ENCODE measurements around the gene VTI1B. TPM values are rescaled to one million over a fixed set of nuclear protein-coding genes. Genes with fewer than 3 reads are reported as not detected.

Gene VTI1B
- total RNA-seq, 1 donor from 2014 or later = 108 TPM

DNA sequence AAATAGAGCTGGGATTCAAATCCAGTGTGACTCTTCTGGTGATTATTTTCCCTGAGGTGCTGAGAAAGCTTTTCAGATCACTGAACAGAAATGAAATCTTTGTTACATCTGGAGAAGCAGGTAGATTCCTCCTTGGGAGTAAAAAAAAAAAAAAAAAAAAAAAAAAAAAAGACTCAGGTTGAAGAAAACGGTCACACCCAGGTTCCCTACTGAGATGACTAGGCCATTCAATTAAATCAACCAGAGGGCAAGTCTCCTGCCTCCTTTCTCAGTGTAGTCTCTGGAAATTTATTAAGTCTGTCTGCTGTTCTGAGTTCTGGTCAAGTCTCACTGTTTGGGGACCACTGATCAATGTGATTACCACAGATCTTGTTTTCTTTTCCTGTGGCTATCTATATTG, 30.7 kb downstream of the VTI1B start:
- H3K9me3 Mint-ChIP-seq (ENCODE audit: low read depth) = no peaks in the 10 kb centered on the region
- no peak overlapping the region for H3K4me3 Mint-ChIP-seq (ENCODE audit: unreplicated experiment)
- DNase-seq (ENCODE audit: low spot score) = no peak
- H3K4me1 Mint-ChIP-seq (ENCODE audit: low read depth) = peaks cover 9% of the 10 kb centered on the region
- H3K36me3 Mint-ChIP-seq (ENCODE audit: low read depth) = peaks cover 17% of the 10 kb centered on the region
- TF ChIP-seq, protein P1, sequence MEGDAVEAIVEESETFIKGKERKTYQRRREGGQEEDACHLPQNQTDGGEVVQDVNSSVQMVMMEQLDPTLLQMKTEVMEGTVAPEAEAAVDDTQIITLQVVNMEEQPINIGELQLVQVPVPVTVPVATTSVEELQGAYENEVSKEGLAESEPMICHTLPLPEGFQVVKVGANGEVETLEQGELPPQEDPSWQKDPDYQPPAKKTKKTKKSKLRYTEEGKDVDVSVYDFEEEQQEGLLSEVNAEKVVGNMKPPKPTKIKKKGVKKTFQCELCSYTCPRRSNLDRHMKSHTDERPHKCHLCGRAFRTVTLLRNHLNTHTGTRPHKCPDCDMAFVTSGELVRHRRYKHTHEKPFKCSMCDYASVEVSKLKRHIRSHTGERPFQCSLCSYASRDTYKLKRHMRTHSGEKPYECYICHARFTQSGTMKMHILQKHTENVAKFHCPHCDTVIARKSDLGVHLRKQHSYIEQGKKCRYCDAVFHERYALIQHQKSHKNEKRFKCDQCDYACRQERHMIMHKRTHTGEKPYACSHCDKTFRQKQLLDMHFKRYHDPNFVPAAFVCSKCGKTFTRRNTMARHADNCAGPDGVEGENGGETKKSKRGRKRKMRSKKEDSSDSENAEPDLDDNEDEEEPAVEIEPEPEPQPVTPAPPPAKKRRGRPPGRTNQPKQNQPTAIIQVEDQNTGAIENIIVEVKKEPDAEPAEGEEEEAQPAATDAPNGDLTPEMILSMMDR (IDR thresholded peaks at IDR 0.05) = no peak
- no peaks in the 10 kb centered on the region for H3K27me3 Mint-ChIP-seq (ENCODE audit: low read depth)
- H3K27ac Mint-ChIP-seq (ENCODE audit: unreplicated experiment) = no peak overlapping the region

DNA sequence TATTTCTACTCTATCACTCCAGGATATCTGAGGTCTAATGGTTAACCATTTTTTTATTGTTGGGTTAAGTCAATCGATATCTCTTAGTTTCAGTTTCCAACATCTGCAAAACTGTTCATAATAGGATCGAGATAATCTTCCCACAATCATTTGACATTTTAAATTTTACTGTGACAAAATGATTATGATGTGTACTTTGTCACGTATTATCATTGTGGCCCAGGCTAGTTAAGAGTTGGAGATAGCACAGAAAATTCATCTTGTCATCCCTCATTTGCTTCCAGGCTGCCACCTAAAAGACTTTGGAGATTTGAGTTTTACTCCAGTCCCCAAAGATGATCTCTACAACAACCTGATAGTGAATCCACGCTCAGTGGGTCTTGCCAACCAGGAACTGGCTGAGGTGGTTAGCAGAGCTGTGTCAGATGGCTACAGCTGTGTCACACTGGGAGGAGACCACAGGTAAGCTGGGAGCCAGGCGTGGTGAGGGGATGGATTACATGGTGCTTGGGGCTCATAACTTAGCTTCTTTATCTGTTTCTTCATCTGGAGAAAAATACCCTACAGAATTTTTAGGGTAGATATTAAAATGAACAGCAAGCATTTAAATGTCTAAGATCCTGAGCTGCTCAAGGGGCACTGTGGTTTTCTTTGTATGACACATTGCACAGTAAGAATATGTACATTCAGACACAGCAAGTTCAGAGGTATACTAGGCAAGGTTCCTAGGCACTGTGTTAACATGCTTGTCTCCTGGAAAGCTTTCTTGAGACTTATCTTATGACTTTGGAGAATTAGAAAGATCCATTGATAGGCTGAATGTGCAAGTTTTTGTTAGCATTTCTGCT, 32.3 kb downstream of the VTI1B start:
- Mint-ChIP-seq H3K36me3 (ENCODE audit: low read depth) (peaks cover 14% of the 10 kb centered on the region), H3K4me3 (ENCODE audit: unreplicated experiment) (no peak overlapping the region), H3K4me1 (ENCODE audit: low read depth) (peaks cover 9% of the 10 kb centered on the region), H3K27me3 (ENCODE audit: low read depth) (no peaks in the 10 kb centered on the region), H3K9me3 (ENCODE audit: low read depth) (no peaks in the 10 kb centered on the region), H3K27ac (ENCODE audit: unreplicated experiment) (no peak overlapping the region)
- TF ChIP-seq, protein P1 (IDR thresholded peaks at IDR 0.05) = no peak
- no peak for DNase-seq (ENCODE audit: low spot score)

DNA sequence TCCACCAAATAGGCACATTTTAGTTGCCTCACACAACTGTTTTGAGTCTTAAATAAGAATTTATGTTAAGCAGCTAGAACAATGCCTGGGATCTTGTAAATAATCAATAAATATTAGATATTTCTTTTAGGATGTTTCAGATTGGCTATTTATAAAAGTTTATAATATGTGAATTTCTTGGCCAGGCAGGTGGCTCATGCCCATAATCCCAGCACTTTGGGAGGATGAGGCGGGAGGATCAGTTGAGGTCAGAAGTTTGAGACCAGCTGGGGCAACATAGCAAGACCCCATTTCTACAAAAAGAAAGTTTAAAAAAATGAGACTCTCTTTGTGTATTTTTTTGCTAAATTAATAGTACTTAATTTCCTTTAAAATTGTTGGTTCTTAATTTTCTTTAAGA, 33.0 kb downstream of the VTI1B start:
- no peaks in the 10 kb centered on the region for H3K9me3 Mint-ChIP-seq (ENCODE audit: low read depth)
- no peak for DNase-seq (ENCODE audit: low spot score)
- H3K27me3 Mint-ChIP-seq (ENCODE audit: low read depth) = no peaks in the 10 kb centered on the region
- TF ChIP-seq, protein P1 (IDR thresholded peaks at IDR 0.05) = no peak
- H3K4me1 Mint-ChIP-seq (ENCODE audit: low read depth) = peaks cover 13% of the 10 kb centered on the region
- H3K27ac Mint-ChIP-seq (ENCODE audit: unreplicated experiment) = no peak overlapping the region
- no peak overlapping the region for H3K4me3 Mint-ChIP-seq (ENCODE audit: unreplicated experiment)
- H3K36me3 Mint-ChIP-seq (ENCODE audit: low read depth) = peaks cover 9% of the 10 kb centered on the region

DNA sequence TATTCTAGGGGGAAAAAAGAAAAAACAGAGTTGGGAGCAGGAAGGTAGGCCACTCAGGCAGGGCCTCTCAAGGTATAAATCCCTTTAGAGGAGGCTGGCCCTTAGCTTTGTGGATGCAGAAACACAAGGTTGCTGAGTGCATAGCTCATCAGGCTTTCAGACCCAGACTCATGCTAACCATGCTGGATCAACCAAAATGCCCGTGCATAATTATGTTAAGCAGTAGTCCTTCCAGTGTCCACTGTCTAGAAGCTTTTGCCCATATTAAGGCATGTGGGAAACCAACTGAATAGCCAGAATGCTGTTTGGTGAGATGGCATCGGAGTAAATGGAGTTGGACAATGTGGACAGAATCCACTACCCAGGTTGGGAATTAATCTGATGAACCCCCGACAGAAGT, 35.8 kb downstream of the VTI1B start:
- no peaks in the 10 kb centered on the region for H3K9me3 Mint-ChIP-seq (ENCODE audit: low read depth)
- peaks cover 2% of the 10 kb centered on the region for H3K36me3 Mint-ChIP-seq (ENCODE audit: low read depth)
- no peaks in the 10 kb centered on the region for H3K27me3 Mint-ChIP-seq (ENCODE audit: low read depth)
- no peak for DNase-seq (ENCODE audit: low spot score)
- H3K4me3 Mint-ChIP-seq (ENCODE audit: unreplicated experiment) = no peak overlapping the region
- H3K27ac Mint-ChIP-seq (ENCODE audit: unreplicated experiment) = no peak overlapping the region
- H3K4me1 Mint-ChIP-seq (ENCODE audit: low read depth) = peaks cover 14% of the 10 kb centered on the region
- TF ChIP-seq, protein P1 (IDR thresholded peaks at IDR 0.05) = no peak

DNA sequence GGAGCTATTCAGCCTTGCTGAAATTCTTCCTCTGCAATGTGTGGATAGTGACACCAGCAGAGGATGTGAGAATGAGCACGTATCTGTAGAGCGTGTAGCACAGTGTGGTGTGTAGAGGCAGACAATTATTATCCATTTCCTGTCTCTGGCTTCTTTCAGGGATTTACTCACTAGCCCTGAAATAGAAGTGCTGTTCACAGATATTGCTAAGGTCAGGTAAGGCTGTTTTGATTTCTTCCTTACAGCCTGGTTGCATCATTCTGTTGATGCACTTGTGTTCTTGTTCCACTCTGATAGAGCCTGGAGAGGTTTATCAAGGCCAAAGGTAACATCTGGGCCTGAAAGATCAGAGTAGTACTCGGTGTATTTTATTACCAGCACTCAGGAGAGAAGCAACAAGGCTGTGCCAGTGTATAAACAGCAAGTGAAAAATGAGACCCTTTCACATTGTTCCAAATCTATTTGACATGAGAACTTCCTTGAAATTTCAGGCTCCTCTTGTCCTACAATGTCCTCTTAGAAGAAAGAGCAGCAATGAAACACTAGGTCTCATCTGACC, 38.0 kb downstream of the VTI1B start:
- no peaks in the 10 kb centered on the region for H3K27me3 Mint-ChIP-seq (ENCODE audit: low read depth)
- no peak for DNase-seq (ENCODE audit: low spot score)
- TF ChIP-seq, protein P1 (IDR thresholded peaks at IDR 0.05) = no peak
- no peak overlapping the region for H3K4me3 Mint-ChIP-seq (ENCODE audit: unreplicated experiment)
- peaks cover 16% of the 10 kb centered on the region for H3K4me1 Mint-ChIP-seq (ENCODE audit: low read depth)
- H3K27ac Mint-ChIP-seq (ENCODE audit: unreplicated experiment) = peak overlapping the region; percentile 80
- no peaks in the 10 kb centered on the region for H3K9me3 Mint-ChIP-seq (ENCODE audit: low read depth)
- H3K36me3 Mint-ChIP-seq (ENCODE audit: low read depth) = peaks cover 2% of the 10 kb centered on the region

Measured in chondrocyte (in vitro differentiated cells).